H9 (cell line): ENCODE results near the gene CENPM. TPM values are rescaled to one million over a fixed set of nuclear protein-coding genes. Genes with fewer than 3 reads are reported as not detected.

Source experiments
- DNase-seq: peaks from one replicate; pipeline ENCODE4 v3.0.0-alpha.2; 2017
- H2AFZ ChIP-seq: one replicate; pipeline ENCODE4 v1.6.1; 2013; ENCODE audit warnings: mild to moderate bottlenecking, low read length, control low read depth, moderate library complexity
- H2AK5ac ChIP-seq: 2 replicates; pipeline ENCODE4 v1.6.1; 2013; ENCODE audit warnings: low read length, control low read depth, mixed read lengths; ENCODE audit not compliant: insufficient read length
- H2BK120ac ChIP-seq: one replicate; pipeline ENCODE4 v1.6.1; 2013; ENCODE audit warnings: low read depth, mild to moderate bottlenecking, low read length, control low read depth, inconsistent platforms; ENCODE audit not compliant: poor library complexity, severe bottlenecking
- H2BK12ac ChIP-seq: 2 replicates; pipeline ENCODE4 v1.6.1; 2013; ENCODE audit warnings: low read length, control low read depth, mixed read lengths, low read depth; ENCODE audit not compliant: insufficient read length
- H2BK15ac ChIP-seq: 2 replicates; pipeline ENCODE4 v1.6.1; 2013; ENCODE audit warnings: low read depth, low read length, control low read depth
- H2BK20ac ChIP-seq: one replicate; pipeline ENCODE4 v1.6.1; 2013; ENCODE audit warnings: low read depth, mild to moderate bottlenecking, low read length, control low read depth, inconsistent platforms; ENCODE audit not compliant: poor library complexity, severe bottlenecking
- H2BK5ac ChIP-seq: 2 replicates; pipeline ENCODE4 v1.6.1; 2013; ENCODE audit warnings: low read length, control low read depth, mixed read lengths; ENCODE audit not compliant: insufficient read length
- H3K14ac ChIP-seq: 2 replicates; pipeline ENCODE4 v1.6.1; 2013; ENCODE audit warnings: low read length, control low read depth; ENCODE audit not compliant: insufficient read depth
- H3K18ac ChIP-seq: 2 replicates; pipeline ENCODE4 v1.6.1; 2013; ENCODE audit warnings: low read depth, mild to moderate bottlenecking, mixed read lengths, low read length, control low read depth; ENCODE audit not compliant: insufficient read length
- H3K23ac ChIP-seq: 2 replicates; pipeline ENCODE4 v1.6.1; 2013; ENCODE audit warnings: low read length, control low read depth, mixed read lengths, low read depth; ENCODE audit not compliant: insufficient read length
- H3K23me2 ChIP-seq: 2 replicates; pipeline ENCODE4 v1.6.1; 2013; ENCODE audit warnings: low read depth, mild to moderate bottlenecking, mixed read lengths, low read length, control low read depth; ENCODE audit not compliant: insufficient read length, poor library complexity, severe bottlenecking
- H3K27ac ChIP-seq: 2 replicates; pipeline ENCODE4 v1.5.1; 2013; ENCODE audit warnings: low read length, control low read depth, mixed read lengths, low read depth; ENCODE audit not compliant: insufficient read length
- H3K27me3 ChIP-seq: 2 replicates; pipeline ENCODE4 v1.6.1; 2013; ENCODE audit warnings: low read length, control low read depth, inconsistent platforms; ENCODE audit not compliant: insufficient read depth
- H3K4ac ChIP-seq: 2 replicates; pipeline ENCODE4 v1.6.1; 2013; ENCODE audit warnings: low read depth, mild to moderate bottlenecking, control low read depth, inconsistent platforms, low read length, moderate library complexity
- H3K4me1 ChIP-seq: 2 replicates; pipeline ENCODE4 v1.6.1; 2013; ENCODE audit warnings: low read length, control low read depth, inconsistent platforms; ENCODE audit not compliant: insufficient read depth
- H3K4me2 ChIP-seq: 2 replicates; pipeline ENCODE4 v1.6.1; 2013; ENCODE audit warnings: low read length, control low read depth, mixed read lengths; ENCODE audit not compliant: insufficient read length, insufficient read depth
- H3K56ac ChIP-seq: 2 replicates; pipeline ENCODE4 v1.6.1; 2013; ENCODE audit warnings: low read depth, mild to moderate bottlenecking, mixed read lengths, low read length, control low read depth; ENCODE audit not compliant: insufficient read length
- H3K79me1 ChIP-seq: 2 replicates; pipeline ENCODE4 v1.6.1; 2013; ENCODE audit warnings: low read depth, mild to moderate bottlenecking, moderate library complexity, low read length, control low read depth, inconsistent platforms; ENCODE audit not compliant: insufficient read depth, poor library complexity, severe bottlenecking
- H3K79me2 ChIP-seq: 2 replicates; pipeline ENCODE4 v1.6.1; 2013; ENCODE audit warnings: low read length, control low read depth, inconsistent platforms; ENCODE audit not compliant: insufficient read depth
- H3K9ac ChIP-seq: 2 replicates; pipeline ENCODE4 v1.6.1; 2013; ENCODE audit warnings: low read length, control low read depth, mixed read lengths; ENCODE audit not compliant: insufficient read length; ENCODE audit errors: extremely low read depth
- H3K9me3 ChIP-seq: one replicate; pipeline ENCODE4 v1.6.1; 2013; ENCODE audit warnings: low read depth, low read length, inconsistent platforms; ENCODE audit not compliant: control insufficient read depth
- H3T11ph ChIP-seq: one replicate; pipeline ENCODE4 v1.6.1; 2013; ENCODE audit warnings: mild to moderate bottlenecking, low read length, control low read depth, inconsistent platforms
- H4K20me1 ChIP-seq: one replicate; pipeline ENCODE4 v1.6.1; 2013; ENCODE audit not compliant: control insufficient read depth, insufficient read length, insufficient read depth
- H4K5ac ChIP-seq: 2 replicates; pipeline ENCODE4 v1.6.1; 2013; ENCODE audit warnings: low read depth, mild to moderate bottlenecking, mixed read lengths, low read length, control low read depth; ENCODE audit not compliant: insufficient read length
- H4K8ac ChIP-seq: replicated peaks from 2 replicates; pipeline ENCODE4 v1.6.1; 2013; ENCODE audit warnings: low read length, control low read depth, mixed read lengths, low read depth; ENCODE audit not compliant: insufficient read length
- H4K91ac ChIP-seq: 2 replicates; pipeline ENCODE4 v1.6.1; 2013; ENCODE audit warnings: low read depth, mild to moderate bottlenecking, moderate library complexity, mixed read lengths, low read length, control low read depth; ENCODE audit not compliant: insufficient read length
- H3K27ac Mint-ChIP-seq, 3 experiments: 2 replicates in 2 of 3; 3 replicates in 1 of 3; pipeline ENCODE4 v1.8.0; 2020 to 2021; ENCODE audit warnings: mixed read lengths in 3 of 3, mild to moderate bottlenecking in 1 of 3, moderate library complexity in 1 of 3
- H3K27me3 Mint-ChIP-seq: 2 replicates; pipeline ENCODE4 v1.8.0; 2021; ENCODE audit warnings: low read depth, mild to moderate bottlenecking, moderate library complexity, mixed read lengths
- H3K36me3 Mint-ChIP-seq, 3 experiments: 2 replicates in 2 of 3; 3 replicates in 1 of 3; pipeline ENCODE4 v1.8.0; 2020 to 2021; ENCODE audit warnings: low read depth in 3 of 3, mixed read lengths in 3 of 3; ENCODE audit not compliant: insufficient read depth in 1 of 3
- H3K4me1 Mint-ChIP-seq, 2 experiments: 2 replicates each; pipeline ENCODE4 v1.8.0; 2020; ENCODE audit warnings: mixed read lengths in 2 of 2
- H3K4me3 Mint-ChIP-seq, 2 experiments: 2 replicates in 1 of 2; 3 replicates in 1 of 2; pipeline ENCODE4 v1.8.0; 2020 to 2021; ENCODE audit warnings: mild to moderate bottlenecking in 2 of 2, mixed read lengths in 2 of 2, moderate library complexity in 1 of 2
- H3K9me3 Mint-ChIP-seq, 2 experiments: 2 replicates in 1 of 2; 3 replicates in 1 of 2; pipeline ENCODE4 v1.8.0; 2020; ENCODE audit warnings: mild to moderate bottlenecking in 2 of 2, mixed read lengths in 2 of 2, moderate library complexity in 1 of 2
- CTCF ChIP-seq: fragments of 200-600 bp; sonication (generic); conservative IDR thresholded peaks from 3 replicates; pipeline ENCODE4 v1.8.0; 2021; ENCODE audit warnings: antibody characterized with exemption, mild to moderate bottlenecking
- WGBS: extraction: QIAGEN DNeasy Blood & Tissue Kit; methylation state at CpG from one replicate; pipeline ENCODE4 v1.1.7; 2013; ENCODE audit warnings: missing lambda C conversion rate, low lambda C conversion rate, mixed read lengths; ENCODE audit not compliant: insufficient read length; ENCODE audit errors: extremely low coverage; 5-methylcytosine and 5-hydroxymethylcytosine counted together
- total RNA-seq: library from RNA; stranded (reverse); gene quantifications from 2 replicates; pipeline ENCODE4 v1.2.1, GENCODE V29; 2021

CENPM gene
- total RNA-seq, 1 experiment from 2014 or later = 36.5 TPM

DNA sequence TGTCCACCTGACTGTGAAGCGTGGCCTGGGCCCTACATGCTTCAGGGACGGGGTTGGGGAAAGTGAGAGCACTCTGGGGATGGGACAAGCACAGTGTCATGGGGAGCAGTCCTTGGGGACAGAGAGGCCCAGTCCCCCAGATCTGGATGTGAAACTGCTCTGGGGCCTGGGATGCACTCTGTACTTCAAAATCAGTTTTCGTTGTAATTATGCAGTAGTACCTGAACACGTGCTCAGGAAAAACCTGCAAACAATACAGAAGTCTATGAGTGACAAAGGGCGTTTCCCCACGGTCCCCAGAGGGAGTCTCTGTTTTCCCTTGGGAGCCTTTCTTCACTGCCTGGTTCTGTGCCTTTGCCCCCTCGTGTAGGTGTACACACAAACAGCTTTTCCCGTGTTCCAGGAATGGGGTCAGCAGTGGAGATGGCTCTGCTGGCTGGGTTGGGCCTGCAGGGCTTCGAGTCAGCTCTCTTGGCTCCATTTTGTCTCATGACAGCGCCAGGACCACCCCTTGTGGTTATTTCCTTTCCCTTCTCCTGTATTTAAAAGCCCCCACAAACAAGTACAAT is 15.2 kb downstream of the CENPM start:
- Mint-ChIP-seq H3K4me1 (peaks cover 17 to 21% of the 10 kb centered on the region in 2 experiments), H3K36me3 (peaks cover 0 to 10% (median 8%) of the 10 kb centered on the region in 3 experiments; a peak in 4 of 7 replicates), H3K27me3 (peaks cover 31% of the 10 kb centered on the region), H3K4me3 (no peak overlapping the region), H3K9me3 (no peaks in the 10 kb centered on the region), H3K27ac (no peak overlapping the region)
- Histone ChIP-seq H3K4me2 (no peak overlapping the region), H4K8ac (no peak overlapping the region), H3K18ac (no peak overlapping the region), H3K23me2 (no peaks in the 10 kb centered on the region), H3K79me2 (no peaks in the 10 kb centered on the region), H2AK5ac (no peak overlapping the region), H3K9ac (no peak overlapping the region), H2BK5ac (no peak overlapping the region), H2BK12ac (no peak overlapping the region), H2AFZ (no peak overlapping the region), H3K14ac (no peak overlapping the region), H3K79me1 (no peaks in the 10 kb centered on the region), H4K5ac (no peak overlapping the region), H2BK120ac (no peak overlapping the region), H2BK20ac (no peak overlapping the region), H4K91ac (no peak overlapping the region), H3K27me3 (no peaks in the 10 kb centered on the region), H3K9me3 (no peaks in the 10 kb centered on the region), H3K4ac (no peak overlapping the region), H3K23ac (no peak overlapping the region), H3K4me1 (no peaks in the 10 kb centered on the region), H3K27ac (no peak overlapping the region), H3K56ac (no peak overlapping the region), H2BK15ac (no peak overlapping the region), H3T11ph (no peak overlapping the region), H4K20me1 (no peaks in the 10 kb centered on the region)
- no peak for DNase-seq
- no CpG with 5 or more reads among the region's 10 CpGs for WGBS
- TF ChIP-seq CTCF = no peak
